Cardiac muscle cell (in vitro differentiated cells and primary cell): ENCODE measurements around the gene CLBA1. TPM values are rescaled to one million over a fixed set of nuclear protein-coding genes. Genes with fewer than 3 reads are reported as not detected.

Experiments used
- DNase-seq, 2 donors: peaks; one replicate each; pipeline versions ENCODE4 v3.0.0 to v3.0.0-alpha.2; 2010 to 2017; ENCODE audit warnings: low read depth in 1 of 2, low spot score in 1 of 2
- H3K27ac ChIP-seq: fragments of 200-600 bp; sonication (generic); 2 replicates; pipeline ENCODE4 v1.5.1; 2016
- H3K27me3 ChIP-seq: fragments of 200-600 bp; sonication (generic); 2 replicates; pipeline ENCODE4 v1.6.0; 2016; ENCODE audit warnings: control low read depth
- H3K36me3 ChIP-seq: fragments of 200-600 bp; sonication (generic); 2 replicates; pipeline ENCODE4 v1.5.1; 2016; ENCODE audit warnings: control low read depth
- H3K4me1 ChIP-seq: fragments of 200-600 bp; sonication (generic); 2 replicates; pipeline ENCODE4 v1.8.1; 2017; ENCODE audit warnings: low read depth, mild to moderate bottlenecking, mixed run types
- H3K4me3 ChIP-seq: fragments of 200-600 bp; sonication (generic); 2 replicates; pipeline ENCODE4 v1.5.1; 2016; ENCODE audit warnings: mild to moderate bottlenecking
- H3K9me3 ChIP-seq: fragments of 200-600 bp; sonication (generic); 2 replicates; pipeline ENCODE4 v1.5.1; 2017; ENCODE audit warnings: low read depth, mild to moderate bottlenecking, control low read depth
- polyA plus RNA-seq: library from polyadenylated mRNA; unstranded; fragments of >200 nt; fragmentation: Nextera tagmentation; extraction: Ambion mirVana; gene quantifications from 2 replicates; pipeline ENCODE4 v1.2.1, GENCODE V29; 2016
- total RNA-seq: library from RNA; depleted of rRNA; stranded (reverse); fragments of >200 nt; gene quantifications from 2 replicates; pipeline ENCODE4 v1.2.3, GENCODE V29; 2016
- TF ChIP-seq, protein P1 (sequence below): IDR thresholded peaks from 2 replicates; pipeline ENCODE4 v1.5.1; 2012; ENCODE audit warnings: low read depth, mild to moderate bottlenecking, low read length

The CLBA1 gene
- total and polyA plus RNA-seq, 2 experiments from 2014 or later, result 15.5 to 20.4 TPM

GRCh38 chr14:105010891-105011291 lies 25.3 kb downstream of the CLBA1 start:
- Histone ChIP-seq H3K4me3 (no peak overlapping the region), H3K4me1 (peaks cover 43% of the 10 kb centered on the region), H3K36me3 (peaks cover 28% of the 10 kb centered on the region), H3K27ac (peak overlapping the region; percentile 79), H3K27me3 (no peaks in the 10 kb centered on the region), H3K9me3 (no peaks in the 10 kb centered on the region)
- TF ChIP-seq, protein P1, sequence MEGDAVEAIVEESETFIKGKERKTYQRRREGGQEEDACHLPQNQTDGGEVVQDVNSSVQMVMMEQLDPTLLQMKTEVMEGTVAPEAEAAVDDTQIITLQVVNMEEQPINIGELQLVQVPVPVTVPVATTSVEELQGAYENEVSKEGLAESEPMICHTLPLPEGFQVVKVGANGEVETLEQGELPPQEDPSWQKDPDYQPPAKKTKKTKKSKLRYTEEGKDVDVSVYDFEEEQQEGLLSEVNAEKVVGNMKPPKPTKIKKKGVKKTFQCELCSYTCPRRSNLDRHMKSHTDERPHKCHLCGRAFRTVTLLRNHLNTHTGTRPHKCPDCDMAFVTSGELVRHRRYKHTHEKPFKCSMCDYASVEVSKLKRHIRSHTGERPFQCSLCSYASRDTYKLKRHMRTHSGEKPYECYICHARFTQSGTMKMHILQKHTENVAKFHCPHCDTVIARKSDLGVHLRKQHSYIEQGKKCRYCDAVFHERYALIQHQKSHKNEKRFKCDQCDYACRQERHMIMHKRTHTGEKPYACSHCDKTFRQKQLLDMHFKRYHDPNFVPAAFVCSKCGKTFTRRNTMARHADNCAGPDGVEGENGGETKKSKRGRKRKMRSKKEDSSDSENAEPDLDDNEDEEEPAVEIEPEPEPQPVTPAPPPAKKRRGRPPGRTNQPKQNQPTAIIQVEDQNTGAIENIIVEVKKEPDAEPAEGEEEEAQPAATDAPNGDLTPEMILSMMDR, result no peak
- DNase-seq, result peak in 1 of 2 donors; percentile 56

DNA sequence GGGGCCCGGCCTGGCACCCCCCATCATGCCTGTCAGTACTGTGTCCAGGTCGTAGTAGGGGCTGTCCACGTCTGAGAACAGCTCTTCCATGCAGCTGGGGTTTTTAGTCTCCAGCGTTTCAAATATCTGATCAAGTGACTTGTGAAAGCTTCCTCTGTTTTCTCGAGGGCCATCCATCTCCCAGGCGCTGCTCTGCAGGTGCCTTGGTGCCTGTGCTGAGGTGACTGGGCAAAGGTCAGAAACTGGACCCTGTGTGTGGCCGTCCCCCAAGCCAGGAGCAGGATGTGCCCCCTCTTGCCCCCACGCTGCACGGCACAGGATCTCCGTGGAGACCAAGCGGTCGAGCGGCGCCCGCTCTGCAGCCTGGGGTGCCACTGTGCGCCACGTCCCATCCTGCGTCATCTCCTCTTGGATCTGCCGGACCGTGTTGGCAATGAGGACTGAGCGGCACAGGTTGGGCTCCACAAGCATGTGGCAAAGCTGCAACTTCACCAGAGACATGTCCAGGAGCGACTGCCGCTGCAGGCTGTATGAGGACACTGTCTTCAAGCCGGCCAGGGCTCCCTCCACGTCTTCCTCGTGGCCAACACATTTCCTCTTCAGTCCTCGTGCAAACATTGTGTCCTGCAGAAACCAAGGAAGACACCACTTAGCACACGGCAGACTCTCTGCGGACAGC lies 25.9 kb downstream of the CLBA1 start:
- Histone ChIP-seq H3K27me3 (no peaks in the 10 kb centered on the region), H3K36me3 (peaks cover 28% of the 10 kb centered on the region), H3K4me1 (peaks cover 49% of the 10 kb centered on the region), H3K27ac (peak overlapping the region; percentile 79), H3K9me3 (no peaks in the 10 kb centered on the region), H3K4me3 (no peak overlapping the region)
- DNase-seq, result no peak
- TF ChIP-seq, protein P1, result no peak

DNA sequence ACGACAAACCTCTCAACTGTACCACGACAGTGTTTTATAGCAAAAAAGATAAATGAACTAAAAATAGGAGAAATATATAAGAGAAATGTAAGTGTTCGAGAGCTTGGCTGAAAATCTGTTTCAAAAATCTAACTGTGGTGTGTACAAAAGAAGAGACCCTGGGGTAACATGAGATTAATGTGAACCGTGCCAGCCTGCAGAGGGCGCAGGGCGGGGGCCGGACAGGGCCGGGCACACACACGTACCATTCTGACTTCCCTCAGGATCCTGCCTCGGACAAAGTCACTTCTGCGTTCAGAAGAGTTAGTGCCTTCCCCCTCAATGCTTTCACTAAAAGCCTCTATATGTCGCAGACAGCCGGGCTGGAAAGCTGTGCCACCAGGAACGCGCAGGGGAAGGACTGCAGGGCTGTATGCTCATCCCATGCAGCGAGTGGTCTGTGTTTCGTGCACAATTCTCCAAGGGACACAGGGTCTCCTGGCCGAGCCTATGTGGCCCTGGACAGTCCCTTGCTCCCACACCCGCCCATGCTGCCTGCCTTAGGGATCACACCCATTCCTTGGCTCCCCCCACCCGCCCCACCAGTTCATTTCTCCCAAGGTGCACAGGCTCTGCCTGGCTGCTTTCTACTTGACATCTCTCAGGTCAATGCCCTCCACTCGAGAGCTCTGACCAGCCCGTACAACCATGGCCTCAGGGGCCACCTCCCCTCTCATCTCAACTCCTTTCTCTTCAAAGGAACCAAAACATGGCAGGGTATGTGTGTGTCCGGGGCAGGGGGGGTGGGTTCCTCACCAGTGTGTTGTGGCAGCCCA lies 26.8 kb downstream of the CLBA1 start:
- Histone ChIP-seq H3K4me1 (peaks cover 55% of the 10 kb centered on the region), H3K27ac (peak overlapping the region; percentile 79), H3K36me3 (peaks cover 27% of the 10 kb centered on the region), H3K9me3 (no peaks in the 10 kb centered on the region), H3K27me3 (no peaks in the 10 kb centered on the region), H3K4me3 (no peak overlapping the region)
- TF ChIP-seq, protein P1, result no peak
- DNase-seq, result no peak

DNA sequence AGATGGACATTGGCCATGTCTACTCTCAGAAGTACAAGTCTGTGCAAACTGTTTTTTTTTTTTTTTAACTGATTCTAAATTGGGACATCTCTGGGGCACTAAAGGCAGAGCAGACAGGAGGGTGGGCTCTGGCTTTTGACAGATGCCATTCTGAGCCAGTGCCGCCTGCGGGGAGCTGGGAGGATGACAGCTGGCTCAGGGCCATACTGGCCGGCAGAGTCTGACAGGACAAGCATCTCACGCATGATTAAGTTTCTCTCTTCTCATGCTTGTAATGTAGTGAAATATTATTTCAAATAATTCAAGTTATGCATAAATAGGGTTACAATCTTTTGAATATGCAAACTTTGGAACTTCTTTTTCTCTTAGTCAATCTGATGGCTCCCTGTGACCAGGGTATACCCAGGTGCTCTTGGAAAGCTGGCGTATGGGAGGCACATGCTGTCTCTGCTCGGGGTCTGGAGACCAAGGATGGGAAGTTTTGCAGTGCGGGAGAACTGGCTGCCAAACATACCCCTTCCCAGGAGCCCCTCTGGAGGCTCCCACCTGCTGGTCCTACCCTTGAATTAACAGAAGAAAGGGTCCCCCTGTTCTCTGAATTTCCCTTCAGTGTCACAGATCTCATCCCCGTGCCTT lies 27.7 kb downstream of the CLBA1 start:
- DNase-seq, result peak in 1 of 2 donors; percentile 42
- H3K4me3 ChIP-seq, result no peak overlapping the region
- peak overlapping the region; percentile 79 for H3K27ac ChIP-seq
- peaks cover 55% of the 10 kb centered on the region for H3K4me1 ChIP-seq
- H3K27me3 ChIP-seq, result no peaks in the 10 kb centered on the region
- TF ChIP-seq, protein P1, result no peak
- H3K9me3 ChIP-seq, result no peaks in the 10 kb centered on the region
- H3K36me3 ChIP-seq, result peaks cover 22% of the 10 kb centered on the region

DNA sequence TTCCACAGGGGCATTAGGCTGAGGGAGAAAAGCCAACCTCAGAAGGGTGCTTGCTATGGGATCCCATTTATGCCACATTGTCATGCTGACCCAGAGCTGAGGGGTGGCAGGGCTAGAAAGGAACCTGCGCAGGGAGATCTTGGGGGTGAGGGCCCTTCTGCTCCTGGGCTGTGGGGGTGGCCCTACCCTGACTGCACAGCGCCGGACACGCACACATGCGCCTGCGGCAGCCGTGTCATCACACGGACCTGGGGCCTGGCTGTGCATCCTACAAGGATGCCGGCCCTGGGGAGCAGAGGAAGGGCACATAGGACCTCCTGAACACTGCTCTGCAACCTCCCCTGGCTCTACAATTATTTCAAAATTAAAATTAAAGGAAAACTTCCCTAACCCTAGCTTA lies 28.4 kb downstream of the CLBA1 start:
- DNase-seq, result no peak
- Histone ChIP-seq H3K4me1 (peaks cover 57% of the 10 kb centered on the region), H3K27ac (peak overlapping the region; percentile 18), H3K27me3 (no peaks in the 10 kb centered on the region), H3K9me3 (no peaks in the 10 kb centered on the region), H3K36me3 (peaks cover 17% of the 10 kb centered on the region), H3K4me3 (no peak overlapping the region)
- TF ChIP-seq, protein P1, result no peak
